Kidney (tissue), 14 donors: Measurements from ENCODE around the gene FITM1. TPM values are rescaled to one million over a fixed set of nuclear protein-coding genes. Genes with fewer than 3 reads are reported as not detected.
A peak's percentile ranks its signal among the peaks of the same experiment; 100 is the strongest.

Experiments
- DNase-seq, 5 donors: peaks; one replicate each; pipeline ENCODE4 v3.0.0-alpha.2; 2013 to 2020
- FAIRE-seq: peaks from 2 replicates; lab custom pipeline; 2012; peaks lifted over from hg19 to GRCh38; lab: Jason Lieb, UNC
- H3K27ac ChIP-seq, 2 donors: one replicate each; pipeline ENCODE4 v1.7.0; 2013; ENCODE audit warnings: low read depth in 2 of 2, low read length in 2 of 2, inconsistent platforms in 1 of 2
- H3K27me3 ChIP-seq: one replicate; pipeline ENCODE4 v1.7.1; 2013; ENCODE audit warnings: low read length, inconsistent platforms; ENCODE audit not compliant: control insufficient read depth, insufficient read depth
- H3K36me3 ChIP-seq, 3 donors: one replicate each; pipeline versions ENCODE4 v1.7.0 to v1.7.1; 2013; ENCODE audit warnings: low read length in 3 of 3, control low read depth in 1 of 3, inconsistent platforms in 1 of 3; ENCODE audit not compliant: insufficient read depth in 3 of 3, control insufficient read depth in 2 of 3
- H3K4me1 ChIP-seq, 3 donors: one replicate each; pipeline versions ENCODE4 v1.7.0 to v1.7.1; 2013; ENCODE audit warnings: low read length in 3 of 3, inconsistent platforms in 1 of 3, low read depth in 1 of 3; ENCODE audit not compliant: control insufficient read depth in 2 of 3, insufficient read depth in 2 of 3
- H3K4me3 ChIP-seq, 3 donors: one replicate each; pipeline versions ENCODE4 v1.7.0 to v1.8.1; 2013; ENCODE audit warnings: low read length in 3 of 3, control low read depth in 1 of 3, inconsistent platforms in 1 of 3
- H3K9ac ChIP-seq, 3 donors: one replicate each; pipeline versions ENCODE4 v1.7.0 to v1.7.1; 2013; ENCODE audit warnings: low read length in 3 of 3, control low read depth in 1 of 3, inconsistent platforms in 1 of 3
- H3K9me3 ChIP-seq, 3 donors: one replicate each; pipeline versions ENCODE4 v1.7.0 to v1.7.1; 2013; ENCODE audit warnings: low read length in 3 of 3, control low read depth in 1 of 3, inconsistent platforms in 1 of 3; ENCODE audit not compliant: control insufficient read depth in 2 of 3, insufficient read depth in 1 of 3
- CTCF ChIP-seq: IDR thresholded peaks from 3 replicates; pipeline ENCODE4 v1.5.1; 2012; ENCODE audit warnings: mild to moderate bottlenecking, moderate library complexity, borderline replicate concordance; ENCODE audit not compliant: insufficient read depth; ENCODE audit errors: extremely low read depth
- intact Hi-C: fragments of 100-400 bp; cut with DNase I; formaldehyde crosslinking; loops from one replicate; pipeline ENCODE4 v1.11.1; 2022
- polyA plus RNA-seq: library from polyadenylated mRNA; stranded (reverse); fragments of 350-450 nt; fragmentation: Illumina TruSeq; extraction: RNeasy Lipid Tissue Mini Kit (QIAGEN cat#74804); gene quantifications from one replicate; pipeline ENCODE4 v1.2.3, GENCODE V29; 2014; ENCODE audit warnings: low read depth, low replicate concordance; ENCODE audit not compliant: insufficient read depth
- total RNA-seq: library from RNA; stranded (reverse); fragmentation: NEBNext Ultra II Directional; extraction: Animal tissue kit (Norgen Biotek cat#: 25700); gene quantifications from one replicate; pipeline ENCODE4 v1.2.1, GENCODE V29; 2021
- donor health status: control.
- donor health status: control.
- donor health status: control.
- donor health status: control.
- donor health status: control.
- donor health status: DM: yes; HTN: yes; CAD: no.
- donor health status: Normal renal cell carcinoma (clear cell type).

Gene FITM1
- total and polyA plus RNA-seq, 2 donors from 2014 or later: 1.2 to 1.3 TPM

GRCh38 chr14:24132061-24132685 lies 1.7 kb downstream of the FITM1 start:
- FAIRE-seq (no peak), DNase-seq (peak in 4 of 5 donors; percentile 14 to 87 (median 28))
- no peak overlapping the region for H3K4me3 ChIP-seq
- TF ChIP-seq CTCF: no peak
- peaks cover 0 to 29% (median 21%) of the 10 kb centered on the region in 3 donors for H3K4me1 ChIP-seq
- peak overlapping the region in 1 of 3 donors; percentile 5 for H3K9ac ChIP-seq
- no peaks in the 10 kb centered on the region for H3K9me3 ChIP-seq
- intact Hi-C loops: no loop called here
- peaks cover 0 to under 1% (median 0%) of the 10 kb centered on the region in 3 donors for H3K36me3 ChIP-seq
- no peaks in the 10 kb centered on the region for H3K27me3 ChIP-seq
- peak overlapping the region; percentile 32 to 90 for H3K27ac ChIP-seq

GRCh38 chr14:24132976-24133375 lies 2.5 kb downstream of the FITM1 start:
- TF ChIP-seq CTCF: no peak
- FAIRE-seq (no peak), DNase-seq (no peak)
- Histone ChIP-seq H3K4me1 (peaks cover 0 to 34% (median 25%) of the 10 kb centered on the region in 3 donors), H3K9me3 (no peaks in the 10 kb centered on the region), H3K4me3 (no peak overlapping the region), H3K9ac (peak overlapping the region in 1 of 3 donors; percentile 12), H3K27ac (peak overlapping the region in 1 of 2 donors; percentile 90), H3K27me3 (no peaks in the 10 kb centered on the region), H3K36me3 (peaks cover 0 to 8% (median 4%) of the 10 kb centered on the region in 3 donors)
- intact Hi-C loops: no loop called here

- DNase-seq (no peak), FAIRE-seq (no peak)
- Histone ChIP-seq H3K9me3 (no peaks in the 10 kb centered on the region), H3K36me3 (peaks cover 0 to 16% (median 12%) of the 10 kb centered on the region in 3 donors), H3K4me3 (no peak overlapping the region), H3K27ac (no peak overlapping the region), H3K9ac (no peak overlapping the region), H3K27me3 (no peaks in the 10 kb centered on the region), H3K4me1 (peaks cover 0 to 39% (median 25%) of the 10 kb centered on the region in 3 donors)
- TF ChIP-seq CTCF: no peak
- intact Hi-C loops: no loop called here
These were observed 3.3 kb downstream of the FITM1 start for GRCh38 chr14:24133735-24134134.
